ENCODE results near the gene GASK1A. TPM values are rescaled to one million over a fixed set of nuclear protein-coding genes. Genes with fewer than 3 reads are reported as not detected.
"Not testable (repeated sequence)": the region's sequence is repeated elsewhere in the genome, so short reads cannot be mapped to it uniquely, and the experiment has no call there.

Gene GASK1A
- total RNA-seq, 3 donors from 2014 or later = 10.1 to 22.6 (median 20.5) TPM

- H3K36me3 ChIP-seq = no peaks in the 10 kb centered on the region
- intact Hi-C loops (cut with DNase I; ENCODE audit: low total_unique reads) = no loop called here
- no peaks in the 10 kb centered on the region for H3K4me1 ChIP-seq
- peaks cover 13 to 17% of the 10 kb centered on the region in 2 donors for H3K9me3 ChIP-seq
- DNase-seq (ENCODE audit: low spot score in 2 of 2) = no peak
- H3K27ac ChIP-seq = no peak overlapping the region
- TF ChIP-seq CTCF (IDR thresholded peaks at IDR 0.05) (no peak), POLR2A (IDR thresholded peaks at IDR 0.05) (no peak), POLR2AphosphoS5 (IDR thresholded peaks at IDR 0.05) (no peak)
- no peak overlapping the region for H3K4me3 ChIP-seq
- no peaks in the 10 kb centered on the region for H3K27me3 ChIP-seq
These were observed 83.0 kb downstream of the GASK1A start for GRCh38 chr3:43062040-43062563.

GRCh38 chr3:43062564-43063040 lies 83.5 kb downstream of the GASK1A start:
- TF ChIP-seq POLR2AphosphoS5 (IDR thresholded peaks at IDR 0.05) (no peak), POLR2A (IDR thresholded peaks at IDR 0.05) (no peak), CTCF (IDR thresholded peaks at IDR 0.05) (no peak)
- Histone ChIP-seq H3K4me1 (no peaks in the 10 kb centered on the region), H3K4me3 (no peak overlapping the region), H3K36me3 (no peaks in the 10 kb centered on the region), H3K27ac (no peak overlapping the region), H3K27me3 (no peaks in the 10 kb centered on the region), H3K9me3 (peaks cover 13 to 17% of the 10 kb centered on the region in 2 donors)
- intact Hi-C loops (cut with DNase I; ENCODE audit: low total_unique reads) = no loop called here
- DNase-seq (ENCODE audit: low spot score in 2 of 2) = no peak

GRCh38 chr3:43063114-43063513 lies 84.0 kb downstream of the GASK1A start:
- no peaks in the 10 kb centered on the region for H3K36me3 ChIP-seq
- H3K27me3 ChIP-seq = no peaks in the 10 kb centered on the region
- no peaks in the 10 kb centered on the region for H3K4me1 ChIP-seq
- H3K9me3 ChIP-seq = peaks cover 13 to 17% of the 10 kb centered on the region in 2 donors
- no peak overlapping the region for H3K4me3 ChIP-seq
- TF ChIP-seq POLR2AphosphoS5 (IDR thresholded peaks at IDR 0.05) = no peak
- TF ChIP-seq POLR2A (IDR thresholded peaks at IDR 0.05) = no peak
- no peak for TF ChIP-seq CTCF (IDR thresholded peaks at IDR 0.05)
- DNase-seq (ENCODE audit: low spot score in 2 of 2) = no peak
- H3K27ac ChIP-seq = no peak overlapping the region
- intact Hi-C loops (cut with DNase I; ENCODE audit: low total_unique reads) = no loop called here

- DNase-seq (ENCODE audit: low spot score in 2 of 2); intact Hi-C loops (cut with DNase I; ENCODE audit: low total_unique reads); H3K4me3 ChIP-seq; H3K36me3 ChIP-seq; H3K9me3 ChIP-seq; H3K27me3 ChIP-seq; H3K4me1 ChIP-seq; H3K27ac ChIP-seq: not testable (repeated sequence)
These were observed 91.6 kb downstream of the GASK1A start for GRCh38 chr3:43070670-43071069.

- Histone ChIP-seq H3K9me3 (no peaks in the 10 kb centered on the region), H3K36me3 (no peaks in the 10 kb centered on the region), H3K27me3 (no peaks in the 10 kb centered on the region), H3K4me1 (no peaks in the 10 kb centered on the region), H3K4me3 (no peak overlapping the region), H3K27ac (no peak overlapping the region)
- no peak for TF ChIP-seq POLR2A (IDR thresholded peaks at IDR 0.05)
- TF ChIP-seq POLR2AphosphoS5 (IDR thresholded peaks at IDR 0.05) = no peak
- TF ChIP-seq CTCF (IDR thresholded peaks at IDR 0.05) = no peak
- DNase-seq (ENCODE audit: low spot score in 2 of 2) = no peak
- intact Hi-C loops (cut with DNase I; ENCODE audit: low total_unique reads) = no loop called here
These were observed 92.3 kb downstream of the GASK1A start for GRCh38 chr3:43071313-43071893.

All from breast epithelium (tissue), 4 donors.